ENCODE data around the gene FMO4.
"Not testable (repeated sequence)": the region's sequence is repeated elsewhere in the genome, so short reads cannot be mapped to it uniquely, and the experiment has no call there.

Gene FMO4

GRCh38 chr1:171279678-171280077 lies 34.3 kb upstream of the FMO4 start:
- DNase-seq (ENCODE audit: low read depth) = no peak
- no peak for TF ChIP-seq CTCF (IDR thresholded peaks at IDR 0.05; ENCODE audit: insufficient read depth, low read depth, low read length, missing control alignments)
- H3K4me3 ChIP-seq (ENCODE audit: low read length) = no peak overlapping the region

- H3K4me3 ChIP-seq (ENCODE audit: low read length) = no peak overlapping the region
- no peak for DNase-seq (ENCODE audit: low read depth)
- no peak for TF ChIP-seq CTCF (IDR thresholded peaks at IDR 0.05; ENCODE audit: insufficient read depth, low read depth, low read length, missing control alignments)
Measured at GRCh38 chr1:171280599-171280998, 33.4 kb upstream of the FMO4 start.

GRCh38 chr1:171286032-171286705 lies 27.8 kb upstream of the FMO4 start:
- DNase-seq (ENCODE audit: low read depth) = peak; percentile 77
- TF ChIP-seq CTCF (IDR thresholded peaks at IDR 0.05; ENCODE audit: insufficient read depth, low read depth, low read length, missing control alignments) = no peak

GRCh38 chr1:171290621-171291020 lies 23.4 kb upstream of the FMO4 start:
- no peak for TF ChIP-seq CTCF (IDR thresholded peaks at IDR 0.05; ENCODE audit: insufficient read depth, low read depth, low read length, missing control alignments)
- DNase-seq (ENCODE audit: low read depth) = no peak
- no peak overlapping the region for H3K4me3 ChIP-seq (ENCODE audit: low read length)

More at GRCh38 chr1:171286032-171286705, 27.8 kb upstream of the FMO4 start:
- H3K4me3 ChIP-seq (ENCODE audit: low read length) = no peak overlapping the region

- TF ChIP-seq CTCF (IDR thresholded peaks at IDR 0.05; ENCODE audit: insufficient read depth, low read depth, low read length, missing control alignments) = no peak
- no peak overlapping the region for H3K4me3 ChIP-seq (ENCODE audit: low read length)
- DNase-seq (ENCODE audit: low read depth) = no peak
Measured at GRCh38 chr1:171292799-171293198, 21.2 kb upstream of the FMO4 start.

- not testable (repeated sequence) for H3K4me3 ChIP-seq (ENCODE audit: low read length); DNase-seq (ENCODE audit: low read depth)
Measured at GRCh38 chr1:171295383-171295782, 18.6 kb upstream of the FMO4 start.

- DNase-seq (ENCODE audit: low read depth) = no peak
- no peak for TF ChIP-seq CTCF (IDR thresholded peaks at IDR 0.05; ENCODE audit: insufficient read depth, low read depth, low read length, missing control alignments)
- no peak overlapping the region for H3K4me3 ChIP-seq (ENCODE audit: low read length)
Measured at GRCh38 chr1:171295821-171296220, 18.2 kb upstream of the FMO4 start.
